ENCODE results near the gene FOSL2.

GRCh38 chr2:28450901-28451565 lies 58.4 kb downstream of the FOSL2 start:
- no peak for TF ChIP-seq CTCF (IDR thresholded peaks at IDR 0.05 in 2 of 3, conservative IDR thresholded peaks at IDR 0.05 in 1 of 3; ENCODE audit: borderline replicate concordance in 1 of 3, insufficient read depth in 1 of 3, low read depth in 2 of 3, low read length in 2 of 3)
- TF ChIP-seq ZNF274 (IDR thresholded peaks at IDR 0.05; ENCODE audit: low read depth, low read length), result no peak

Measured in HCT116 (cell line).